ENCODE results near the gene B9D1.

The B9D1 gene

DNA sequence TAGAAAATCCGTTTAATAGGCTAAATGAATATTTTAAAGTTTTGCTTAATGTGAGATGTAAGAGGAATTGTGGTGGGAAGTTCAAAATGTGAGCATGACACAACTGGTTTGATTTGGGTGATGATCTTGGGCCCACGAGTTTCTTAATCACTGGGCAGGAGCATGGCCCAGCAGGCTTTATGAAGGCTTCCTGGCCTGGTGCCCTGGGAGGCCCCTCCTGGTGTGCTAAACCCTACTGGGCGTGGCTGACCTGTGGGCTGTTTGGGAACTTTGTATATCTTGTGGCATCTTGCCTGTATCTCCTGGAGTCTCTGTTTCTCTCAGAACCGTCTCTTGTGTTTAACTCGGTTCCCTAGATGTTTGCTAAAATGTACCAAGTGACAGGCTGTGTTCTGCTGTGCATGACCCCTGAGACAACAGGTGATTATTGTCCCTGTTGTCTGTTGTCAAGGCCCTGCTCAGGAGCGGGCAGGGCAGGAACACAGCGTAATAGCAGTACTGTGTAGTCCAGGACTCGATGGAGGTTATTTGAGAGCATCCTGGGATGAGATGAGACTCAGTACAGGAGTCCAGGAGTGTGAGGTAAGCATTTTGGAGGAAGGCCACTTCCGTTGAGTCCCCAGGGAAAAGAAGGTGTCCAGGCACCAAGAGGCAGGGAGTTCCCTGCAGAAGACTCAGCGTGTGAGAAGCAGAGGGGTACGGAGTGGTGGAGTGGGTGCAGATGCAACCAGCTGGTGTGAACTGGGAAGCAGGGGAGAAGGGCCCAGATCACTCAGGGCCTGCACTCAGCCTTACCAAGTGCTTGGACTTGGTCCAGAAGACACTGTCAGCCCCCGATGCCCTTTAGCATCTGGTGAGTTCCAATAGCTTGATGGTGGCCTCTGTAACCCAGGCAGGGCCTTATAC, 48.5 kb downstream of the B9D1 start:
- no peaks in the 10 kb centered on the region for H3K9me3 ChIP-seq (ENCODE audit: control insufficient read depth, insufficient read depth, low read length)
- H3K4me1 ChIP-seq (ENCODE audit: control insufficient read depth, insufficient read depth, low read length) = peaks cover 16% of the 10 kb centered on the region
- peaks cover 57% of the 10 kb centered on the region for H3K36me3 ChIP-seq (ENCODE audit: control insufficient read depth, insufficient read depth, low read length)
- no peak overlapping the region for H3K27ac ChIP-seq (ENCODE audit: low read depth, low read length)
- H3K4me3 ChIP-seq (ENCODE audit: low read depth, low read length) = no peak overlapping the region
- no peak overlapping the region for H3K9ac ChIP-seq (ENCODE audit: low read depth, low read length)
- no peaks in the 10 kb centered on the region for H3K27me3 ChIP-seq (ENCODE audit: control insufficient read depth, insufficient read depth, low read length)

DNA sequence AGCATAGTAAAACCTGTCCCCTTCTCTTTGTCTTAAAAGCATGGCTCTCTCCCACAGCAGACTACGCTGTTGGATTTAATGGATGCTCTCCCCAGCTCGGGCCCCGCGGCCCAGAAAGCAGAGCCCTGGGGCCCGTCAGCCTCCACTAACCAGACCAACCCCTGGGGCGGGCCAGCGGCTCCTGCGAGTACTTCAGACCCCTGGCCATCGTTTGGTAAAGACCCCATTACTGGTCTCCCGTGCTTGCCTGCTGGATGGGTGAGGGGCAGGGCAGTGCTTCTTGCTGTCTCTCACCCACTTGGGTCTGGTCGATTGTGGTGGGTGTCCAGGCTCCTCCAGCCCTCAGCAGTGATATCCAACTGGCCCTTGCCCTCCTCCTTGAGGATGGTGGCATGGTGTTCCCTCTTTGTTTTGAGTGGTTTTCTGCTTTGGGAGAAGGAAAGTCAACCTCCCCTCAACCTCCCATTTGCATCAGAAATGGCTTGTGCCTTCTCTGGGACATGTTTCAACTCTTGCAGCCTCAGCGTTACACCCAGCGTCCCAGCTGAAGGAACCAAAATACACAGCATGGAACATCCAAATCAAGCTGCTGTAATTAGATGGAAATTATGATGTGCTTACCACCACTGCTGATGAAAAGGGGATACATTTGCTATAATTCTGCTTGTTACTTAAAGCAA, 49.3 kb downstream of the B9D1 start:
- Histone ChIP-seq H3K4me3 (ENCODE audit: low read depth, low read length) (no peak overlapping the region), H3K9me3 (ENCODE audit: control insufficient read depth, insufficient read depth, low read length) (no peaks in the 10 kb centered on the region), H3K27ac (ENCODE audit: low read depth, low read length) (no peak overlapping the region), H3K36me3 (ENCODE audit: control insufficient read depth, insufficient read depth, low read length) (peaks cover 57% of the 10 kb centered on the region), H3K9ac (ENCODE audit: low read depth, low read length) (no peak overlapping the region), H3K4me1 (ENCODE audit: control insufficient read depth, insufficient read depth, low read length) (peaks cover 16% of the 10 kb centered on the region), H3K27me3 (ENCODE audit: control insufficient read depth, insufficient read depth, low read length) (no peaks in the 10 kb centered on the region)

DNA sequence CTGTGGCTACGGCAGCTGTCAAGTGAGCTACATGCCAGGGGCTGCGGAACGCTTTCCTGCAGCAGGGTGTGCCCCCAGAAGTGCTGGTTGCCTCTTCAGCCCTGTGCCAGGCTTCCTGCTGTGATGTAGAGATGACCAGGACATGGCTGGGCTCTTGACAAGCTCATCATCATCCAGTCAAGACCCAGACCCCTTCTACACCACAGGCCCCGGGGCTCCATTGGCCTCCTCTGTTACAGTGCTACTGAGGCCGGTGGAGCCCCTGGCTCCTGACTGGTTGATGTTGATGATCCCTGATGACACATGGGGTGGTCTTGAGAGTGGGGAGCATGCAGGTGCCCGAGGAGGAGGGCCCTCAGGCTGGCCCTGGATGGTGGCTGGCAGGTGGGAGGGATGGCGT, 50.1 kb downstream of the B9D1 start:
- H3K9ac ChIP-seq (ENCODE audit: low read depth, low read length) = no peak overlapping the region
- H3K27me3 ChIP-seq (ENCODE audit: control insufficient read depth, insufficient read depth, low read length) = no peaks in the 10 kb centered on the region
- H3K4me1 ChIP-seq (ENCODE audit: control insufficient read depth, insufficient read depth, low read length) = peaks cover 11% of the 10 kb centered on the region
- H3K27ac ChIP-seq (ENCODE audit: low read depth, low read length) = no peak overlapping the region
- H3K9me3 ChIP-seq (ENCODE audit: control insufficient read depth, insufficient read depth, low read length) = no peaks in the 10 kb centered on the region
- no peak overlapping the region for H3K4me3 ChIP-seq (ENCODE audit: low read depth, low read length)
- H3K36me3 ChIP-seq (ENCODE audit: control insufficient read depth, insufficient read depth, low read length) = peaks cover 52% of the 10 kb centered on the region

DNA sequence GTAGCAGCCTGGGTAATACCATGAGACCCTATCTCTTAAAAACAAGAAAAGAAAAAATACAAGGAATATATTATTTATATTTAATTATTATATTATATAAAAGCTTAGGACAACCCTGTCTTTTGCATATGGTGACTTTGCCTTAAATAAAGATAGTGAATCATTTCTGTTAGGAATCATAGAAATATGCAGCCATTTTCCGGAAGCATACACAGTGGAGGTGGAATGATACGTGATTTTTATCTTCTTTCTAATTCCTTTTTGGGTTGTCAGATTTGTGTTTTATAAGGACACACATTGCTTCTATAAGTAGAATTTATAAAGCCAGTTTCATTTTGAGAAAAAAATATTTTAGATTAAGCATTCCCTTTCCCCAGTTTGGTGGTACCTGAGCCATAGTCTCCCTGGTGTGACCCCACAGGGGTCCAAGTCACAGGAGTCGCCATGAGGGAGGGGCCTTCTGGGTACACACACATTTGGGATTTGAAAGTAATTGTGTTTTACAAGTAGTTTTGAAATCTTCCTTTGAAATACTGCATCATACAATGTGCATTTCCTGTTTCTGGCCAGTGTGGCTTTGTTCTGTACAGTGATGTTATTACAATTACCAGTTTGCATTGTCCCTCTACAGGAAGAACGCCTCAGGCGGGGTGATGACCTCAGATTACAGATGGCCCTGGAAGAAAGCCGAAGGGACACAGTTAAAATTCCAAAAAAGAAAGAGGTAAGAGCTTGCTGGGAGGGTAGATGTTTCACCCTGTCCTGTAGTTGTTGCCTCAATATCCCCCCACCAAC, 50.9 kb downstream of the B9D1 start:
- Histone ChIP-seq H3K27ac (ENCODE audit: low read depth, low read length) (no peak overlapping the region), H3K36me3 (ENCODE audit: control insufficient read depth, insufficient read depth, low read length) (peaks cover 52% of the 10 kb centered on the region), H3K4me1 (ENCODE audit: control insufficient read depth, insufficient read depth, low read length) (peaks cover 5% of the 10 kb centered on the region), H3K9me3 (ENCODE audit: control insufficient read depth, insufficient read depth, low read length) (no peaks in the 10 kb centered on the region), H3K4me3 (ENCODE audit: low read depth, low read length) (no peak overlapping the region), H3K27me3 (ENCODE audit: control insufficient read depth, insufficient read depth, low read length) (no peaks in the 10 kb centered on the region), H3K9ac (ENCODE audit: low read depth, low read length) (no peak overlapping the region)

DNA sequence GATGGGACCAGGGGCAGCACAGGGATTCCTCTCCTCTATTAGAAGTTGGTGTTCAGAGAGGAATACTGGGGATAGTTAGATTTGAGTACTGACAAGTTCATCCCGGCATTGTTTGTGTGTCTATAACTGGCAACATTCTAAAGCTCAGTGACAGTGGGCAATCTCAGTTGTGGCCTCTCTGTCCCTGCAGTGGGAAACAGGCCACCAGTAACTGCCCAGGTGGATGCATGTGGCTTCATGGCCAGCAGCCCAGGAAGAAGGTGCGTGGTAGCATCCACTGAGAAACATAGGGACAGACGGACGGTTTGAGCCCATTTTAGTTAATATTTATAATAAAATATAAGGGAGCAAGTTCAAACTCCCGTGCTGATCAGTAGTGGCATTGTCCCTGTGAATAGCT, 51.5 kb downstream of the B9D1 start:
- no peaks in the 10 kb centered on the region for H3K9me3 ChIP-seq (ENCODE audit: control insufficient read depth, insufficient read depth, low read length)
- H3K9ac ChIP-seq (ENCODE audit: low read depth, low read length) = no peak overlapping the region
- no peaks in the 10 kb centered on the region for H3K27me3 ChIP-seq (ENCODE audit: control insufficient read depth, insufficient read depth, low read length)
- peaks cover 53% of the 10 kb centered on the region for H3K36me3 ChIP-seq (ENCODE audit: control insufficient read depth, insufficient read depth, low read length)
- H3K4me1 ChIP-seq (ENCODE audit: control insufficient read depth, insufficient read depth, low read length) = no peaks in the 10 kb centered on the region
- H3K27ac ChIP-seq (ENCODE audit: low read depth, low read length) = no peak overlapping the region
- H3K4me3 ChIP-seq (ENCODE audit: low read depth, low read length) = no peak overlapping the region

DNA sequence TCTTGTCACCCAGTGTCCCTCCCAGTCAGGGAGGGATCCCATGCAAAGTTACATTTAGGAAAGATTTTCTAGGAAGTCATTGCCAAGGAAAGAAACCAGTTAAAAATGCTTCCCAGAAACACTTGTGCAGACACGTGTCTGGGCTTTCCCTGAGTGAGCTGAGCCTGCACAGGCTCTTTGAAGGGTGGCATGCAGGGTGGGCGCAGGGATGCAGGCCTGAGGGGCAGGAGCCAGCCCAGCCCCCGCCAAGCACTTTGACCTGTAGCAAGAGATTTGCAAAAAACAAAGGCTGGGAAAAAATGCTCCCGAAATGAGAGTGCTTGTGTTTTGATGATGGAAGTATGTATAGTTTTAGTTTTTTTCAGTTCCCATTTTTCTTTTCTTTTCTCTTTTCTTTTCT, 52.4 kb downstream of the B9D1 start:
- Histone ChIP-seq H3K4me1 (ENCODE audit: control insufficient read depth, insufficient read depth, low read length) (no peaks in the 10 kb centered on the region), H3K9ac (ENCODE audit: low read depth, low read length) (no peak overlapping the region), H3K36me3 (ENCODE audit: control insufficient read depth, insufficient read depth, low read length) (peaks cover 50% of the 10 kb centered on the region), H3K27me3 (ENCODE audit: control insufficient read depth, insufficient read depth, low read length) (no peaks in the 10 kb centered on the region), H3K4me3 (ENCODE audit: low read depth, low read length) (no peak overlapping the region), H3K27ac (ENCODE audit: low read depth, low read length) (no peak overlapping the region), H3K9me3 (ENCODE audit: control insufficient read depth, insufficient read depth, low read length) (no peaks in the 10 kb centered on the region)

DNA sequence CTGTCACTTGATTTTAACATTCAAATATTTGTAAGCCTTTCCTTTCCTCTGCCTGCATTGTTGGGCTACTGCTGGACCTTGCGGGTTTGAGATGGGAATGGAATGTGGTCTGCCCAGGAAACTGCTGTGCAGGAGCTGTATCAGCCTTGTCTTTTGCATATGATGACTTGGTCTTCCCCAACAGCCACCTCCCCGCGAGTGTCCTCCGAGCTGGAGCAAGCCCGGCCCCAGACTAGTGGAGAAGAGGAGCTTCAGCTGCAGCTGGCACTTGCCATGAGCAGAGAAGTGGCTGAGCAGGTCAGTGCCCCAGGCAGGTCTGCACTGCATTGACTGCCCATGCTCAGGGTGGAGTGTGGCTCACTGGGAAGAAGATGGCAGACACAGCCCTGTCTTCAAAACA, 52.8 kb downstream of the B9D1 start:
- Histone ChIP-seq H3K9me3 (ENCODE audit: control insufficient read depth, insufficient read depth, low read length) (no peaks in the 10 kb centered on the region), H3K4me3 (ENCODE audit: low read depth, low read length) (no peak overlapping the region), H3K9ac (ENCODE audit: low read depth, low read length) (no peak overlapping the region), H3K36me3 (ENCODE audit: control insufficient read depth, insufficient read depth, low read length) (peaks cover 47% of the 10 kb centered on the region), H3K27me3 (ENCODE audit: control insufficient read depth, insufficient read depth, low read length) (no peaks in the 10 kb centered on the region), H3K4me1 (ENCODE audit: control insufficient read depth, insufficient read depth, low read length) (no peaks in the 10 kb centered on the region), H3K27ac (ENCODE audit: low read depth, low read length) (no peak overlapping the region)

DNA sequence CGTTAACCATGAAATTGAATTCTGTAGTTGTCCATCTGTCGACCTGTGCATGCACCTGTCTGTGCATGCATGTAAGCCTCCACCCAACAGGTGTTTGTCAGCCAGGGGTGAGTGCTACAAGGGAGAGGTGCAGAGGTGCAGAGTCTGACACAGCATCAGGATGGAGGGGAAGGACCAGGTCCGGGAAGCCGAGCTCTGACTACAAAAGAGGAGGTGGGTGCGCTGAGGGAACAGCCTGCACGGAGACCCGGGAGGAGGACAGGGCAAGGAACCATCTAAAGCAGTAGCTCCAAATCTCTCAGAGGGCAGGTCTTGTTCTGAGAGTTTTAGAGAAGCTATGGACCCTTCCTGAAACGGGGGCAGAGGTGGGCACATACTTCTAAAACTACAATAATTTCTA, 54.1 kb downstream of the B9D1 start:
- no peaks in the 10 kb centered on the region for H3K9me3 ChIP-seq (ENCODE audit: control insufficient read depth, insufficient read depth, low read length)
- H3K4me1 ChIP-seq (ENCODE audit: control insufficient read depth, insufficient read depth, low read length) = no peaks in the 10 kb centered on the region
- H3K27ac ChIP-seq (ENCODE audit: low read depth, low read length) = no peak overlapping the region
- H3K27me3 ChIP-seq (ENCODE audit: control insufficient read depth, insufficient read depth, low read length) = no peaks in the 10 kb centered on the region
- H3K4me3 ChIP-seq (ENCODE audit: low read depth, low read length) = no peak overlapping the region
- H3K36me3 ChIP-seq (ENCODE audit: control insufficient read depth, insufficient read depth, low read length) = peaks cover 43% of the 10 kb centered on the region
- H3K9ac ChIP-seq (ENCODE audit: low read depth, low read length) = no peak overlapping the region

DNA sequence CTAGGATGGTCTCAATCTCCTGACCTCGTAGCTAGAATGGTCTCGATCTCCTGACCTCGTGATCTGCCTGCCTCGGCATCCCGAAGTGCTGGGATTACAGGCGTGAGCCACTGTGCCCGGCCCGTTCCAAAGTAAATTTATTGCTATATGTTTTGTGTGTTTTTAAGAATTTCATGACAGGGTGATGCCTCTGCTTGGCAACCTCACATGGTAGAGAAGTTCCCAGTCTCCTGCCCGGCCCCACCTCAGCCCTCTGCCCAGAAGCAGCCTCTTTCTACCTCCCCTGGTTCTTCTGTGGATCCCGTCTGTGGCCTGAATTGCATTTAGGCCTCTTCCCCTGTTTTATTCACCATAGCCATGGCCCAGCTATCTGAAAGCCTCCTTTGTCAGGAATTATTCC, 55.0 kb downstream of the B9D1 start:
- no peak overlapping the region for H3K4me3 ChIP-seq (ENCODE audit: low read depth, low read length)
- H3K4me1 ChIP-seq (ENCODE audit: control insufficient read depth, insufficient read depth, low read length) = no peaks in the 10 kb centered on the region
- peaks cover 34% of the 10 kb centered on the region for H3K36me3 ChIP-seq (ENCODE audit: control insufficient read depth, insufficient read depth, low read length)
- no peak overlapping the region for H3K9ac ChIP-seq (ENCODE audit: low read depth, low read length)
- no peak overlapping the region for H3K27ac ChIP-seq (ENCODE audit: low read depth, low read length)
- no peaks in the 10 kb centered on the region for H3K27me3 ChIP-seq (ENCODE audit: control insufficient read depth, insufficient read depth, low read length)
- H3K9me3 ChIP-seq (ENCODE audit: control insufficient read depth, insufficient read depth, low read length) = no peaks in the 10 kb centered on the region

DNA sequence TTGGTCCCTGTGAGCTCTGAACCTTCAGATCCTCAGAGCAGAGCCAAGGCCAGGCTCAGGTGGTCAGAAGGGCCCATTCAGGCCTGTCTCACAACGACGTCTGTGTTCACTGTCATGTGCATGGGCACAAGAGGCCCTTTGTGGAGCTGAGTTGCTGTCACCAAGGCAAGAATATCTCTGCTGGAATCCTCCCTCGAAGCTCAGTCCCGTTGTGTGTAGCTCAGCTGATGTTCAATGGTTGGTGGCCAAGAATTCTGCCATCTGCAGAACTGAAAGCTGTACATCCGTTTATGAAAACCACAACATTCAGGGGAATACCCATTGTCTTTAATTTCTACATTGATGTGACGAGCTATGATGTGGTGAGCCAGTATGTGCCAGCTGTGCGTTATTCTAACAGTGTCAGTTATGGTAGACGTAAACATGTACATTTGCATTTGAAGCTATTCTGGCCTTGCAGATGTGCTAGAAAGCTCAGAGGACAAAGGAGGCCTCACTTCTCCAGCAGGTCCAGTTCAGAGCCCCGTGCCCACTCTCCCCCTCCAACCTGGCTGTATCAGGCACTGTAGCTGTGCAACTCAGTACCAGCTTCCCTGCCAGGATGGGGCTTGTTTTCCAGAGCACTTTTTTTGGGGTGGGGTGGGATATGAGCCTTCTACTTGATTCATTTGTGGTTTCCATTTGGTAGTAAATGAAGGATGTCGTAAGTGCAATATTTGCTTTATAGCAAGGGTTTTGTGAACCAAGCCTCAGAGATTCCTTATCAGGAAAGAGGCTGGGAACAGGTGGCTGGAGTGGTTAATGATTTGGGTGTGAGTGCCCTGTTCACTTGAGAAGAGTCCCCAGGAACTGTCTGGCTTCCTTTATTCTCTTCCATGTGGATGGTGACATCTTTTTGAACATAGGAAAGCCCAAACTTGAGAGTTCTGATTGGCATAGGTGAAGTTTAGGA, 56.1 kb downstream of the B9D1 start:
- peaks cover 24% of the 10 kb centered on the region for H3K36me3 ChIP-seq (ENCODE audit: control insufficient read depth, insufficient read depth, low read length)
- no peak overlapping the region for H3K4me3 ChIP-seq (ENCODE audit: low read depth, low read length)
- no peaks in the 10 kb centered on the region for H3K9me3 ChIP-seq (ENCODE audit: control insufficient read depth, insufficient read depth, low read length)
- no peaks in the 10 kb centered on the region for H3K4me1 ChIP-seq (ENCODE audit: control insufficient read depth, insufficient read depth, low read length)
- H3K9ac ChIP-seq (ENCODE audit: low read depth, low read length) = no peak overlapping the region
- no peak overlapping the region for H3K27ac ChIP-seq (ENCODE audit: low read depth, low read length)
- no peaks in the 10 kb centered on the region for H3K27me3 ChIP-seq (ENCODE audit: control insufficient read depth, insufficient read depth, low read length)

All from HUES48 (cell line).